A549 (cell line): ENCODE measurements around the gene IMP3.

Experiments
- CBX2 ChIP-seq: fragments of 200-600 bp; sonication (generic); IDR thresholded peaks from 2 replicates; pipeline ENCODE4 v1.6.1; 2016; ENCODE audit warnings: low read depth, mild to moderate bottlenecking, borderline replicate concordance
- EP300 ChIP-seq, 2 experiments: fragments of >200 bp; sonication (Bioruptor Twin); formaldehyde crosslinking; IDR thresholded peaks; 2 replicates in 1 of 2; 3 replicates in 1 of 2; pipeline ENCODE4 v1.6.1; 2016 to 2017
- ESRRA ChIP-seq: fragments of 150-350 bp; IDR thresholded peaks from 2 replicates; pipeline ENCODE4 v1.6.1; 2014; ENCODE audit warnings: mild to moderate bottlenecking, low read length, borderline replicate concordance
- HOXA7 ChIP-seq: fragments of 250-450 bp; sonication (Bioruptor Pico); IDR thresholded peaks from 2 replicates; pipeline ENCODE4 v1.5.0; 2020; ENCODE audit warnings: mild to moderate bottlenecking, moderate library complexity
- HOXB5 ChIP-seq: fragments of 250-450 bp; sonication (Bioruptor Pico); IDR thresholded peaks from 2 replicates; pipeline ENCODE4 v1.5.0; 2020; ENCODE audit warnings: mild to moderate bottlenecking, moderate library complexity
- KDM1A ChIP-seq: fragments of 200-600 bp; sonication (generic); IDR thresholded peaks from 2 replicates; pipeline ENCODE4 v1.6.1; 2016; ENCODE audit warnings: low read depth, mild to moderate bottlenecking
- MAX ChIP-seq: IDR thresholded peaks from 2 replicates; pipeline ENCODE4 v1.6.1; 2012
- RARB ChIP-seq: fragments of 250-450 bp; sonication (Bioruptor Pico); IDR thresholded peaks from 2 replicates; pipeline ENCODE4 v1.8.0; 2021; ENCODE audit warnings: mild to moderate bottlenecking, moderate library complexity
- REST ChIP-seq: fragments of 200-600 bp; sonication (generic); IDR thresholded peaks from 2 replicates; pipeline ENCODE4 v1.6.1; 2016; ENCODE audit warnings: antibody characterized with exemption, mild to moderate bottlenecking, moderate library complexity
- RFX5 ChIP-seq: fragments of 450-650 bp; IDR thresholded peaks from 2 replicates; pipeline ENCODE4 v1.7.1; 2014; ENCODE audit warnings: antibody characterized with exemption, mild to moderate bottlenecking, moderate library complexity
- RNF2 ChIP-seq: fragments of 200-600 bp; sonication (generic); IDR thresholded peaks from 2 replicates; pipeline ENCODE4 v1.6.1; 2016; ENCODE audit warnings: low read depth, mild to moderate bottlenecking, antibody characterized with exemption, moderate library complexity, borderline replicate concordance
- TF ChIP-seq, protein P1 (sequence below): fragments of >200 bp; sonication (Bioruptor Twin); formaldehyde crosslinking; IDR thresholded peaks from 3 replicates; pipeline ENCODE4 v1.5.1; 2016
- TF ChIP-seq, protein P2 (sequence below): fragments of 150-350 bp; IDR thresholded peaks from 2 replicates; pipeline ENCODE4 v1.6.1; 2014; ENCODE audit warnings: low read depth, mild to moderate bottlenecking, low read length

DNA sequence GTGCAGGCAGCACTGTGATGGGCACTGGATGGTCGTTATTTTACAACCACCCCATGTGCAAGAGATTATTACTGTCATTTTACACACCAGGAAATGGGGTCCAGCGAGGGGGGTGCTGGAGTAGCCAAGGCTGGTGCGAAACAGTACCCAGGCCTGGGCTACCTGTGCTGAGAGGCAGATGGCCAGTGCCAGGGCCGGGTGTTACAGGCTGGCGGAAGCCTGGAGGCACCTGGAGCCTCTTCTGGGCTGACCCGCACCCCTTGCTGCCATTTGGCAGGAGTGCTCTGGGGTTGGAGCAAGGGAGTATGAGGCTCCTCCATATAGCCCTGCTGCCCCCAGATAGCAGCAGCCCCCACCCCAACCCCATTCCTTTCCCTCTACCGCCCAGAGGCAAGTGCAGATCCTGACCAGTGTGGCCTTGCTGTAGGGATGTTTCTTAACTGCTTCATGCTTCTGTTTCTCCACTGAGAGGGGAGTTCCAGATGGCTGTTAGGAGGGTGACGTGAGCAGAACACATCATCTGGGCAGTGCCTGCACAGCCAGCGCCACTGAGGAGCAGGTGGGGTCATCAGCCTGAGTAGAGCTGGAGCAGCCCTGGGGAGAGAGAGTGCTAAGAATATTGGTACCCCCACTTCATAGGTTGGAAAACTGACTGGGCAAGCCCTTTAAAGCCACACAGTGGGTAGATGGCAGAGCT lies 22.9 kb upstream of the IMP3 start:
- TF ChIP-seq, protein P1, sequence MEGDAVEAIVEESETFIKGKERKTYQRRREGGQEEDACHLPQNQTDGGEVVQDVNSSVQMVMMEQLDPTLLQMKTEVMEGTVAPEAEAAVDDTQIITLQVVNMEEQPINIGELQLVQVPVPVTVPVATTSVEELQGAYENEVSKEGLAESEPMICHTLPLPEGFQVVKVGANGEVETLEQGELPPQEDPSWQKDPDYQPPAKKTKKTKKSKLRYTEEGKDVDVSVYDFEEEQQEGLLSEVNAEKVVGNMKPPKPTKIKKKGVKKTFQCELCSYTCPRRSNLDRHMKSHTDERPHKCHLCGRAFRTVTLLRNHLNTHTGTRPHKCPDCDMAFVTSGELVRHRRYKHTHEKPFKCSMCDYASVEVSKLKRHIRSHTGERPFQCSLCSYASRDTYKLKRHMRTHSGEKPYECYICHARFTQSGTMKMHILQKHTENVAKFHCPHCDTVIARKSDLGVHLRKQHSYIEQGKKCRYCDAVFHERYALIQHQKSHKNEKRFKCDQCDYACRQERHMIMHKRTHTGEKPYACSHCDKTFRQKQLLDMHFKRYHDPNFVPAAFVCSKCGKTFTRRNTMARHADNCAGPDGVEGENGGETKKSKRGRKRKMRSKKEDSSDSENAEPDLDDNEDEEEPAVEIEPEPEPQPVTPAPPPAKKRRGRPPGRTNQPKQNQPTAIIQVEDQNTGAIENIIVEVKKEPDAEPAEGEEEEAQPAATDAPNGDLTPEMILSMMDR, result no peak
- TF ChIP-seq, protein P2, sequence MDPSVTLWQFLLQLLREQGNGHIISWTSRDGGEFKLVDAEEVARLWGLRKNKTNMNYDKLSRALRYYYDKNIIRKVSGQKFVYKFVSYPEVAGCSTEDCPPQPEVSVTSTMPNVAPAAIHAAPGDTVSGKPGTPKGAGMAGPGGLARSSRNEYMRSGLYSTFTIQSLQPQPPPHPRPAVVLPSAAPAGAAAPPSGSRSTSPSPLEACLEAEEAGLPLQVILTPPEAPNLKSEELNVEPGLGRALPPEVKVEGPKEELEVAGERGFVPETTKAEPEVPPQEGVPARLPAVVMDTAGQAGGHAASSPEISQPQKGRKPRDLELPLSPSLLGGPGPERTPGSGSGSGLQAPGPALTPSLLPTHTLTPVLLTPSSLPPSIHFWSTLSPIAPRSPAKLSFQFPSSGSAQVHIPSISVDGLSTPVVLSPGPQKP, result no peak
- no peak for TF ChIP-seq EP300 (IDR thresholded peaks at IDR 0.05)
- no peak for TF ChIP-seq REST
- no peak for TF ChIP-seq HOXB5 (CRISPR knock-in tag)
- TF ChIP-seq RFX5, result no peak
- TF ChIP-seq RARB, result no peak
- no peak for TF ChIP-seq MAX
- no peak for TF ChIP-seq RNF2
- no peak for TF ChIP-seq CBX2
- TF ChIP-seq ESRRA, result no peak
- TF ChIP-seq KDM1A, result no peak
- no peak for TF ChIP-seq HOXA7
